Fibroblast of villous mesenchyme (primary cell): ENCODE measurements around the gene PRUNE2. TPM values are rescaled to one million over a fixed set of nuclear protein-coding genes. Genes with fewer than 3 reads are reported as not detected.
A peak's percentile ranks its signal among the peaks of the same experiment; 100 is the strongest.

Experiments
- DNase-seq: peaks from one replicate; pipeline ENCODE4 v3.0.0-alpha.2; 2010; ENCODE audit warnings: low read depth
- H3K4me3 ChIP-seq: 2 replicates; pipeline ENCODE4 v1.5.1; 2011; ENCODE audit warnings: low read depth, mild to moderate bottlenecking, low read length
- total RNA-seq: library from RNA; depleted of rRNA; stranded (reverse); fragments of >200 nt; gene quantifications from 2 replicates; pipeline ENCODE4 v1.2.3, GENCODE V29; 2012
- TF ChIP-seq, protein P1 (sequence below): IDR thresholded peaks from 2 replicates; pipeline ENCODE4 v1.5.1; 2012; ENCODE audit warnings: low read depth, mild to moderate bottlenecking, low read length; ENCODE audit not compliant: insufficient read depth

The PRUNE2 gene
- total RNA-seq, 1 donor: 14.2 TPM

DNA sequence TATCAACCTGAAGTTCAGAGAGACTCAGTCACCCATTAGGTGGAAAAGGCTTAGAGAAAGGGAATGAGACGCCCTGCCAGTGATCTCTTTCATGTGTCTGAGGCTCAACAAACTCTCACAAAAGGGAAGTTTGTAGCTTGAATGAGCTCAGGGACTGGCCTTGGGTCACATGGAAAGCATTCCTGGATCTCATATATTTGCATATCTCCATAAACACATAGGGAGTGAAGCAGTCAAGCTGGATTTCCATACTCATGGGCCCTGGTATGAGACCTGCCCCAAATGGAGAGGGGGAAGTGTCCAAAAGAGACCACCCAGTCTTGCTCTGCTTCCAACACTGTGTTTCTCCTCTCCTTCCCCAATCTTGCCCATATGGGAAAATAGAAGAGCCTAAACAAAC lies 26.4 kb upstream of the PRUNE2 start:
- DNase-seq: no peak
- TF ChIP-seq, protein P1, sequence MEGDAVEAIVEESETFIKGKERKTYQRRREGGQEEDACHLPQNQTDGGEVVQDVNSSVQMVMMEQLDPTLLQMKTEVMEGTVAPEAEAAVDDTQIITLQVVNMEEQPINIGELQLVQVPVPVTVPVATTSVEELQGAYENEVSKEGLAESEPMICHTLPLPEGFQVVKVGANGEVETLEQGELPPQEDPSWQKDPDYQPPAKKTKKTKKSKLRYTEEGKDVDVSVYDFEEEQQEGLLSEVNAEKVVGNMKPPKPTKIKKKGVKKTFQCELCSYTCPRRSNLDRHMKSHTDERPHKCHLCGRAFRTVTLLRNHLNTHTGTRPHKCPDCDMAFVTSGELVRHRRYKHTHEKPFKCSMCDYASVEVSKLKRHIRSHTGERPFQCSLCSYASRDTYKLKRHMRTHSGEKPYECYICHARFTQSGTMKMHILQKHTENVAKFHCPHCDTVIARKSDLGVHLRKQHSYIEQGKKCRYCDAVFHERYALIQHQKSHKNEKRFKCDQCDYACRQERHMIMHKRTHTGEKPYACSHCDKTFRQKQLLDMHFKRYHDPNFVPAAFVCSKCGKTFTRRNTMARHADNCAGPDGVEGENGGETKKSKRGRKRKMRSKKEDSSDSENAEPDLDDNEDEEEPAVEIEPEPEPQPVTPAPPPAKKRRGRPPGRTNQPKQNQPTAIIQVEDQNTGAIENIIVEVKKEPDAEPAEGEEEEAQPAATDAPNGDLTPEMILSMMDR: no peak
- H3K4me3 ChIP-seq: no peak overlapping the region

DNA sequence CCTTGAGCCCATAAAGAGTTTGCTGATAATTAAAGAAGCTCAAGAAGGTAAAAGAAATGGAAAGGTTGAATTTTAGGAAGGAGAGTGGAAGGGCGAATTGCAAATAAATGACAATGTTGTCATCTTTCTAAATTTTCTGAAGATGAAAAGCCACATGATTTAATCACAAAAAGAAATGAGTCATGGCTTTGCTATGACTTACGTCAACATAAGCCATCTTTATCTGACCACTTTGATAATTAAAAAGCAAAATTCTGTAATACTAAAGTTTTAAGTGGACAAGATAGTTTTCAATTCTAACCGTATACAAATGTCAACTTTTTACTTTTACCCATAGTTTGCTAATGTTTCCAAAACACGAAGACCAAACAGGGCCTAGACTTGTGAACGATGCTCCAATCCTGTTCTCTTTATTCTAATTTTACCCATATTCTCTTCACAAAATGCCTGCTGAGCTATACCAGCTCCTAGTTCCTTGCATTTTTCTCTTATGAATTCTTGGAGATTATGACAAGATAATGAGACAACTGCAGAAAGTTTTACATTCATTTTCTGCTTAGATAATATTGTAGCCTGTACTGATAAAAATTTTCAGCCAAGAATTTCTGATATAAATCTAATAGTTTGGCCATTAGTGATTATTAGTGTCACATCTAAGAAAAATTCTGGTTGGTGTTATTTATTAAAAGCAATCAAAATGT lies 21.8 kb upstream of the PRUNE2 start:
- peak; percentile 21 for DNase-seq
- TF ChIP-seq, protein P1: no peak
- no peak overlapping the region for H3K4me3 ChIP-seq

DNA sequence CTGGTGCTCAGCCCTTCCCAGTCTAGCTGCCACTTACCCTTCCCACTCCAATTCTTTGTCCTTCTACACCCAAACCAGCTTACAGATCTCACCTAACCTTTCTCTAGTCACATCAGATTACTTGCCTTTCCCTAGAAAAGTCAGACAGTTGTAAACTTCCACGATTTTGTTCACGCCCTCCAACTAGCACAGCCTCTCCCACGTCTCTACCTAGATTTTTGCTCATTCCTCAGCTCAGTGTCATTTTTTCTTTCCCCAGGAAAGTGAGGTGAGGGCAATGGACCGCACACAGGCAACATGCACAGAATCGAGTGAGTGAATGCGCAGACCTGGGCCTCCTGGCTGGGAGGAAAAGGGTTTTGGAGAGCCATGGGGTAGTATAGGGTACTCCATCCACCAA lies 20.9 kb upstream of the PRUNE2 start:
- TF ChIP-seq, protein P1: no peak
- DNase-seq: no peak
- H3K4me3 ChIP-seq: no peak overlapping the region

DNA sequence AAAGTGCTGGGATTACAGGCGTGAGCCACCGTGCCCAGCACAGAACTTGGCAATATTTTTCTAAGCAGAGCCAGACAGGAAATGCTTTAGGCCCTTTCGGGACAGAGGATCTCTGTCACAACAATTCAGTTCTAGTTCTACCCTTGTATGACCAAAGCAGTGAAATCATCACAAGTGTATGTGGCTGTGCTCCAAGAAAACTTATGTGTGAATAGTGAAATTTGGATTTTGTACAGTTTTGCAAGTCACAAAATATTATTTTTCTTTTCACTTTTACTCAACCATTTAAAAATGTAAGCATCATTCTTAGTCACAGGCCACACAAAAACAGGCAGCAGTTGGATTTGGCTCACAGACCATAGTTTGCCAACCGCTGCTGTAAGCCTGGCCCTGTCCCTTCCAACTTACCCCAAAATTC lies 20.4 kb upstream of the PRUNE2 start:
- TF ChIP-seq, protein P1: no peak

DNA sequence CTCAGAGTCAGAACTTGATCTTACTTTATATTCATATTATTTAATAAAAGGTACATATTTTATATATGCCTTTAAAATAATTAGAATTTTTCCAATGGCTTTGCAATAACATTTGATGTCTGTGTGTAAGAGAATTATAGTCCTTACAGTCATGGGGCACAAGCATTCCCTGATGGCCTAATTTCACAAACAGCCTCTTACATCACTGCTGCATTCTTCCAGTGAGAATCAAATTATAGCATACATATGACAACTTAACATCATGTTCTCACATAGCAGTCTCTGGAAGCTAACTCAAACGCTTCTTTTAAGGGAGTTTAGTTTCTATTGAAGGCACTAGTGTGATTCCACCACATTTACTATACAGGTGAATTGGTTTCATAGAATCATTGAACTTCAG lies 15.3 kb upstream of the PRUNE2 start:
- TF ChIP-seq, protein P1: no peak
- H3K4me3 ChIP-seq: no peak overlapping the region
- no peak for DNase-seq

More for the DNA sequence above, 20.4 kb upstream of the PRUNE2 start:
- DNase-seq: peak; percentile 72
- H3K4me3 ChIP-seq: no peak overlapping the region

DNA sequence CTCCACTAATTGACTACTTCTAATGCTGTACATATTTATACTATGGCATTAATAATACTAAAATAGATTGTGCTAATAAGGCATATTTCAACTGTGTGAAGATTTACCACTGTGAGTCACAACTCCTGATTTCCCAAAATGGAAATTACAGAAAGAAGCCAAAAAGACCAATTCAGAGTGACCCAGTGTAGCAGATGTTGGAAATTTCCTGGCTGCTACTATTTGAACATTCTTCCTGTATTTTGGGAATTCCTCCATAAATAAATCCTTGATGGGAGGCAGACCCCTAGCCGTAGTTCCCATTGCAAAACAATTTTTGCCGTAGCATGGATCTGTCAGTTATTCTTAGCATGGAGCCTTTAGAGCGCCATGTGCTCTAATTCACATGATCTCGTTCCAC lies 11.4 kb upstream of the PRUNE2 start:
- DNase-seq: no peak
- TF ChIP-seq, protein P1: no peak
- H3K4me3 ChIP-seq: no peak overlapping the region

DNA sequence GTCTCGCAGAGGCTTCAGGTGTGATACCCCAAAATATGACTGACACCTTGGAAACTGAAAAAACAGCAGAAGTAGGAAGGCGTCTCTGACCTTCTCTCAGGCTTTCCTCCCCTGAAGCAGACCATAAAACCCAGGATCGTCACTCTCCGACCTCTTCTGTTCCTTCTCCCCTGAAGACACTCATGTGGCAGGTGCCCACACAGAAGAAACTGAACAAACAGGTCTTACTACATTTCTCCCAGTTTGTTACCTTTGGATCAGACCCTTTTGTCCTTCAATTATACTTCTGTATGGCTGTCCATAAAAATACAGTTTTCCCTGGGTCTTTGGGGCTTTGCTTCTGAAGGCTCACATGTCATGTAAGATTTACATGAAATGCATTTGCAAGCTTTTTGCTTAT lies 10.3 kb upstream of the PRUNE2 start:
- TF ChIP-seq, protein P1: no peak
- DNase-seq: no peak
- H3K4me3 ChIP-seq: no peak overlapping the region
